ENCODE results near the gene ALKBH4. TPM values are rescaled to one million over a fixed set of nuclear protein-coding genes. Genes with fewer than 3 reads are reported as not detected.

ALKBH4 gene
- total RNA-seq, 4 donors from 2014 or later: 10.7 to 40.5 (median 18.7) TPM

DNA sequence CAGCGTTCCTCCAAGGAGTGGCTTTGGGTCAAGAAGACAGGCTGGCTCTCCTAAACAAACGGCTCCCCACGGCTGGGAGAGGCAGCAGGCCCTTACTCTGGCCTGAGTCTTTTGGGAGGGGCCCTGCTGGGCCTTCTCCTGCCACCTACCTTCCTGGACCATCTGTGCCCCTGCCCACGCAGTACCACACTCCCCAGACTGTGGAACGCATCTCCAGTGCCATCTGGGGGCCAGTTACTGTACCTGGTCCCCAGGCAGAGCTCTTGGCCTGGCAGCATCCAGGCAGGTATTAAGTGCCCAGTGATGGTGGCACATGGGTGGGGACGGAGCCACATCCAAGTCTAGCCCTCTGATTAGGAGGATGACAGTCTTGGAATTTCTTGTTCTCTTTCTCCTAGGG lies 14.4 kb downstream of the ALKBH4 start:
- DNase-seq: peak in 2 of 3 donors; percentile 64 to 73
- TF ChIP-seq POLR2A (IDR thresholded peaks at IDR 0.05): no peak
- TF ChIP-seq, protein P1, sequence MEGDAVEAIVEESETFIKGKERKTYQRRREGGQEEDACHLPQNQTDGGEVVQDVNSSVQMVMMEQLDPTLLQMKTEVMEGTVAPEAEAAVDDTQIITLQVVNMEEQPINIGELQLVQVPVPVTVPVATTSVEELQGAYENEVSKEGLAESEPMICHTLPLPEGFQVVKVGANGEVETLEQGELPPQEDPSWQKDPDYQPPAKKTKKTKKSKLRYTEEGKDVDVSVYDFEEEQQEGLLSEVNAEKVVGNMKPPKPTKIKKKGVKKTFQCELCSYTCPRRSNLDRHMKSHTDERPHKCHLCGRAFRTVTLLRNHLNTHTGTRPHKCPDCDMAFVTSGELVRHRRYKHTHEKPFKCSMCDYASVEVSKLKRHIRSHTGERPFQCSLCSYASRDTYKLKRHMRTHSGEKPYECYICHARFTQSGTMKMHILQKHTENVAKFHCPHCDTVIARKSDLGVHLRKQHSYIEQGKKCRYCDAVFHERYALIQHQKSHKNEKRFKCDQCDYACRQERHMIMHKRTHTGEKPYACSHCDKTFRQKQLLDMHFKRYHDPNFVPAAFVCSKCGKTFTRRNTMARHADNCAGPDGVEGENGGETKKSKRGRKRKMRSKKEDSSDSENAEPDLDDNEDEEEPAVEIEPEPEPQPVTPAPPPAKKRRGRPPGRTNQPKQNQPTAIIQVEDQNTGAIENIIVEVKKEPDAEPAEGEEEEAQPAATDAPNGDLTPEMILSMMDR (IDR thresholded peaks at IDR 0.05): peak in 4 of 6 experiments; percentile 15 to 63 (median 46)
- Histone ChIP-seq H3K9me3 (no peaks in the 10 kb centered on the region), H3K27me3 (no peaks in the 10 kb centered on the region), H3K27ac (peak overlapping the region in 1 of 4 donors; percentile 42), H3K4me1 (peaks cover 0 to 7% (median 0%) of the 10 kb centered on the region in 4 donors), H3K4me3 (no peak overlapping the region), H3K36me3 (peaks cover 0 to 15% (median 0%) of the 10 kb centered on the region in 3 donors)

GRCh38 chr7:102449136-102449535 lies 15.5 kb downstream of the ALKBH4 start:
- peaks cover 0 to 8% (median 0%) of the 10 kb centered on the region in 4 donors for H3K4me1 ChIP-seq
- no peaks in the 10 kb centered on the region for H3K9me3 ChIP-seq
- no peak overlapping the region for H3K4me3 ChIP-seq
- H3K36me3 ChIP-seq: peaks cover 0 to 15% (median 0%) of the 10 kb centered on the region in 3 donors
- no peaks in the 10 kb centered on the region for H3K27me3 ChIP-seq
- no peak for DNase-seq
- TF ChIP-seq POLR2A (IDR thresholded peaks at IDR 0.05): no peak
- TF ChIP-seq, protein P1 (IDR thresholded peaks at IDR 0.05): no peak
- no peak overlapping the region for H3K27ac ChIP-seq

DNA sequence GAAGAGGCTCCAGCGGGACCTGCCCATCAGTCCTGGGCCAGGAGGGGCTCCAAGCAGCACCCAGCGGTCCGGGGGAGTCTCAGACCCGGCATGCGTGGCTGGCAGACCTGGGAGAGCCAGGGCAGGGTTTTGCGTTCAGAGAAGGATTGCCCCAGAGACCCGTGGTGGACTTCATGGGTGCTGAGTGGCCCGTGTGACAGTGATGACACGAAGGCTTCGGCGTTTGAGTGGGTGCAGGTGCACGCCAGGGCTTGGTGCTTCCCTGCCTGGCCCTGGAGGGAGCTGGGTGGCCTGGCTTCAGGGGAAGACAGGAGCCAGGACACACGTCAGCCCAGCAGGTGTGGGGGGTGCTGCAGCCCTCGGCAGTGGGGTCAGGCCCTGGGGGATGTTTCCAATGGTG lies 17.4 kb downstream of the ALKBH4 start:
- H3K9me3 ChIP-seq: no peaks in the 10 kb centered on the region
- H3K27me3 ChIP-seq: no peaks in the 10 kb centered on the region
- peaks cover 0 to 12% (median 3%) of the 10 kb centered on the region in 4 donors for H3K4me1 ChIP-seq
- no peak overlapping the region for H3K27ac ChIP-seq
- TF ChIP-seq, protein P1 (IDR thresholded peaks at IDR 0.05): no peak
- no peak for TF ChIP-seq POLR2A (IDR thresholded peaks at IDR 0.05)
- no peak overlapping the region for H3K4me3 ChIP-seq
- DNase-seq: no peak
- peaks cover 0 to 15% (median 0%) of the 10 kb centered on the region in 3 donors for H3K36me3 ChIP-seq

DNA sequence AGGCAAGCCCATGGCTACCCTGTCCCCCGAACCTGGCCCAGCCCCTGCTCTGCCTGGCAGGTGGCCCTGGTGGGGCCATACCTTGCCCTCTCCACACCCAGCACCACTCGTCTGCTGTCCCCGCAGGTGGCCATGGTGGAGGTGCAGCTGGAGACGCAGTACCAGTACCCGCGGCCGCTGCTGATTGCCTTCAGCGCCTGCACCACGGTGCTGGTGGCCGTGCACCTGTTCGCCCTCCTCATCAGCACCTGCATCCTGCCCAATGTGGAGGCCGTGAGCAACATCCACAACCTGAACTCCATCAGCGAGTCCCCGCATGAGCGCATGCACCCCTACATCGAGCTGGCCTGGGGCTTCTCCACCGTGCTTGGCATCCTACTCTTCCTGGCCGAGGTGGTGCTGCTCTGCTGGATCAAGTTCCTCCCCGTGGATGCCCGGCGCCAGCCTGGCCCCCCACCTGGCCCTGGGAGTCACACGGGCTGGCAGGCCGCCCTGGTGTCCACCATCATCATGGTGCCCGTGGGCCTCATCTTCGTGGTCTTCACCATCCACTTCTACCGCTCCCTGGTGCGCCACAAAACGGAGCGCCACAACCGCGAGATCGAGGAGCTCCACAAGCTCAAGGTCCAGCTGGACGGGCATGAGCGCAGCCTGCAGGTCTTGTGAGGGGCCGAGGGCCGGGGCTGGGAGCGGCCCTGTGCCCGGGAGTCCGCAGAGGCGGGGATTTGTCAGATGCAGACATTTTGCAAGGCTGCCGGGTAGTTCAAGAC lies 18.1 kb downstream of the ALKBH4 start:
- H3K27me3 ChIP-seq: no peaks in the 10 kb centered on the region
- peak overlapping the region in 2 of 4 donors; percentile 50 to 84 for H3K27ac ChIP-seq
- H3K36me3 ChIP-seq: peaks cover 0 to 15% (median 0%) of the 10 kb centered on the region in 3 donors
- no peaks in the 10 kb centered on the region for H3K9me3 ChIP-seq
- H3K4me3 ChIP-seq: peak overlapping the region in 1 of 4 donors; percentile 18
- peaks cover 0 to 14% (median 4%) of the 10 kb centered on the region in 4 donors for H3K4me1 ChIP-seq
- DNase-seq: peak in 2 of 3 donors; percentile 72 to 77
- TF ChIP-seq POLR2A (IDR thresholded peaks at IDR 0.05): no peak
- TF ChIP-seq, protein P1 (IDR thresholded peaks at IDR 0.05): no peak

- Histone ChIP-seq H3K4me3 (no peak overlapping the region), H3K27me3 (no peaks in the 10 kb centered on the region), H3K9me3 (no peaks in the 10 kb centered on the region), H3K36me3 (peaks cover 0 to 15% (median 0%) of the 10 kb centered on the region in 3 donors), H3K4me1 (peaks cover 0 to 20% (median 4%) of the 10 kb centered on the region in 4 donors), H3K27ac (peak overlapping the region in 2 of 4 donors; percentile 50 to 84)
- no peak for TF ChIP-seq POLR2A (IDR thresholded peaks at IDR 0.05)
- TF ChIP-seq, protein P1 (IDR thresholded peaks at IDR 0.05): no peak
- DNase-seq: no peak
These were observed 19.0 kb downstream of the ALKBH4 start for GRCh38 chr7:102445674-102446071.
